K562 (cell line): ENCODE results near the gene BCAM. TPM values are rescaled to one million over a fixed set of nuclear protein-coding genes. Genes with fewer than 3 reads are reported as not detected.

Experiments
- CBFA2T3 ChIP-seq: fragments of 450-650 bp; IDR thresholded peaks from 2 replicates; pipeline ENCODE4 v1.6.1; 2017
- DMBX1 ChIP-seq: fragments of 250-450 bp; sonication (Bioruptor Pico); IDR thresholded peaks from 2 replicates; pipeline ENCODE4 v1.8.0; 2022; ENCODE audit warnings: inconsistent platforms, mild to moderate bottlenecking, moderate library complexity, borderline replicate concordance
- GTF2E2 ChIP-seq: fragments of 200-800 bp; sonication (Bioruptor generic); IDR thresholded peaks from 2 replicates; pipeline ENCODE4 v1.6.1; 2016; ENCODE audit warnings: missing genetic modification characterization, missing compliant biosample characterization
- IFI16 ChIP-seq: fragments of 250-450 bp; sonication (Bioruptor Pico); IDR thresholded peaks from 2 replicates; pipeline ENCODE4 v2.1.2; 2022; ENCODE audit warnings: mild to moderate bottlenecking, inconsistent platforms
- MAX ChIP-seq: sonication (generic); formaldehyde crosslinking; IDR thresholded peaks from 2 replicates; pipeline ENCODE4 v1.9.0; 2022; ENCODE audit warnings: mild to moderate bottlenecking, missing genetic modification reagents
- NFRKB ChIP-seq: fragments of 450-650 bp; IDR thresholded peaks from 2 replicates; pipeline ENCODE4 v1.6.1; 2016; ENCODE audit warnings: low read depth
- TEAD1 ChIP-seq, 2 experiments: fragments of 450-650 bp in 1 of 2; sonication (generic) in 1 of 2; formaldehyde crosslinking; IDR thresholded peaks; 2 replicates each; pipeline versions ENCODE4 v1.4.0 to v1.8.0; 2020 to 2022; ENCODE audit warnings: mild to moderate bottlenecking in 2 of 2, missing genetic modification reagents in 1 of 2
- TFAP4 ChIP-seq: sonication (generic); formaldehyde crosslinking; IDR thresholded peaks from 2 replicates; pipeline ENCODE4 v1.8.0; 2022; ENCODE audit warnings: missing genetic modification reagents, mild to moderate bottlenecking, moderate library complexity, borderline replicate concordance
- ZFP91 ChIP-seq: sonication (generic); formaldehyde crosslinking; IDR thresholded peaks from 2 replicates; pipeline ENCODE4 v1.8.0; 2022; ENCODE audit warnings: mild to moderate bottlenecking, missing genetic modification reagents
- ZNF507 ChIP-seq: conservative IDR thresholded peaks from 2 replicates; pipeline ENCODE4 v1.6.1; 2017; ENCODE audit warnings: missing genetic modification characterization, missing compliant biosample characterization
- ZSCAN29 ChIP-seq: fragments of 450-650 bp; IDR thresholded peaks from 2 replicates; pipeline ENCODE4 v1.6.1; 2017
- polyA plus RNA-seq, 8 experiments: library from polyadenylated mRNA; depleted of rRNA in 4 of 8; stranded (reverse) in 5 of 8; unstranded in 3 of 8; fragments of >200 nt; fragmentation: Nextera tagmentation in 2 of 8; fragmentation: Illumina TruSeq in 1 of 8; extraction: Ambion mirVana in 2 of 8; extraction: Trizol in 1 of 8; gene quantifications; 2 replicates each; pipeline versions ENCODE4 v1.2.1 to v1.2.3, GENCODE V29; 2011 to 2014; ENCODE audit warnings: inconsistent platforms in 1 of 8, missing spikeins in 1 of 8
- total RNA-seq, 7 experiments: library from RNA; depleted of rRNA in 6 of 7; stranded (reverse); fragments of >200 nt in 6 of 7; fragmentation: Illumina TruSeq in 2 of 7; extraction: Trizol in 2 of 7; gene quantifications; 2 replicates each; pipeline versions ENCODE4 v1.2.1 to v1.2.3, GENCODE V29; 2011 to 2021; ENCODE audit warnings: low replicate concordance in 1 of 7
- TF ChIP-seq, protein P1 (sequence below): sonication (generic); formaldehyde crosslinking; IDR thresholded peaks from 2 replicates; pipeline ENCODE4 v1.8.0; 2022; ENCODE audit warnings: mild to moderate bottlenecking, low read depth, missing genetic modification reagents
- TF ChIP-seq, protein P2 (sequence below), 2 experiments: fragments of 450-650 bp; IDR thresholded peaks; 2 replicates each; pipeline ENCODE4 v1.6.1; 2018; ENCODE audit warnings: mild to moderate bottlenecking in 2 of 2, low read depth in 1 of 2; ENCODE audit not compliant: partially characterized antibody in 2 of 2
- TF ChIP-seq, protein P3 (sequence below): fragments of 450-650 bp; IDR thresholded peaks from 2 replicates; pipeline ENCODE4 v1.6.1; 2016; ENCODE audit warnings: antibody characterized with exemption

BCAM gene
- total and polyA plus RNA-seq, 9 of the 15 experiments (the other 6 are each of a cell fraction or from before 2014, with no cell fraction given): 0.07 to 1.3 (median 0.33) TPM; not detected in 2

GRCh38 chr19:44848812-44849447, 40.0 kb downstream of the BCAM start (continued):
- TF ChIP-seq, protein P1, sequence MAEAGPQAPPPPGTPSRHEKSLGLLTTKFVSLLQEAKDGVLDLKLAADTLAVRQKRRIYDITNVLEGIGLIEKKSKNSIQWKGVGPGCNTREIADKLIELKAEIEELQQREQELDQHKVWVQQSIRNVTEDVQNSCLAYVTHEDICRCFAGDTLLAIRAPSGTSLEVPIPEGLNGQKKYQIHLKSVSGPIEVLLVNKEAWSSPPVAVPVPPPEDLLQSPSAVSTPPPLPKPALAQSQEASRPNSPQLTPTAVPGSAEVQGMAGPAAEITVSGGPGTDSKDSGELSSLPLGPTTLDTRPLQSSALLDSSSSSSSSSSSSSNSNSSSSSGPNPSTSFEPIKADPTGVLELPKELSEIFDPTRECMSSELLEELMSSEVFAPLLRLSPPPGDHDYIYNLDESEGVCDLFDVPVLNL: 0 out of 2 replicates have a peak, but pooled peaks have one; percentile 22
- TF ChIP-seq, protein P2, sequence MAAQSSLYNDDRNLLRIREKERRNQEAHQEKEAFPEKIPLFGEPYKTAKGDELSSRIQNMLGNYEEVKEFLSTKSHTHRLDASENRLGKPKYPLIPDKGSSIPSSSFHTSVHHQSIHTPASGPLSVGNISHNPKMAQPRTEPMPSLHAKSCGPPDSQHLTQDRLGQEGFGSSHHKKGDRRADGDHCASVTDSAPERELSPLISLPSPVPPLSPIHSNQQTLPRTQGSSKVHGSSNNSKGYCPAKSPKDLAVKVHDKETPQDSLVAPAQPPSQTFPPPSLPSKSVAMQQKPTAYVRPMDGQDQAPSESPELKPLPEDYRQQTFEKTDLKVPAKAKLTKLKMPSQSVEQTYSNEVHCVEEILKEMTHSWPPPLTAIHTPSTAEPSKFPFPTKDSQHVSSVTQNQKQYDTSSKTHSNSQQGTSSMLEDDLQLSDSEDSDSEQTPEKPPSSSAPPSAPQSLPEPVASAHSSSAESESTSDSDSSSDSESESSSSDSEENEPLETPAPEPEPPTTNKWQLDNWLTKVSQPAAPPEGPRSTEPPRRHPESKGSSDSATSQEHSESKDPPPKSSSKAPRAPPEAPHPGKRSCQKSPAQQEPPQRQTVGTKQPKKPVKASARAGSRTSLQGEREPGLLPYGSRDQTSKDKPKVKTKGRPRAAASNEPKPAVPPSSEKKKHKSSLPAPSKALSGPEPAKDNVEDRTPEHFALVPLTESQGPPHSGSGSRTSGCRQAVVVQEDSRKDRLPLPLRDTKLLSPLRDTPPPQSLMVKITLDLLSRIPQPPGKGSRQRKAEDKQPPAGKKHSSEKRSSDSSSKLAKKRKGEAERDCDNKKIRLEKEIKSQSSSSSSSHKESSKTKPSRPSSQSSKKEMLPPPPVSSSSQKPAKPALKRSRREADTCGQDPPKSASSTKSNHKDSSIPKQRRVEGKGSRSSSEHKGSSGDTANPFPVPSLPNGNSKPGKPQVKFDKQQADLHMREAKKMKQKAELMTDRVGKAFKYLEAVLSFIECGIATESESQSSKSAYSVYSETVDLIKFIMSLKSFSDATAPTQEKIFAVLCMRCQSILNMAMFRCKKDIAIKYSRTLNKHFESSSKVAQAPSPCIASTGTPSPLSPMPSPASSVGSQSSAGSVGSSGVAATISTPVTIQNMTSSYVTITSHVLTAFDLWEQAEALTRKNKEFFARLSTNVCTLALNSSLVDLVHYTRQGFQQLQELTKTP (IDR thresholded peaks at IDR 0.05; ENCODE audit: low read depth in 1 of 2, partially characterized antibody in 2 of 2): peak in 1 of 2 experiments; percentile 11
- 0 out of 2 replicates have a peak, but pooled peaks have one; percentile 26 for TF ChIP-seq ZSCAN29
- 0 out of 2 replicates have a peak, but pooled peaks have one; percentile 64 for TF ChIP-seq NFRKB
- peak; percentile 9; the same call in 1 of the 2 replicates for TF ChIP-seq MAX (CRISPR knock-in tag)
- TF ChIP-seq GTF2E2 (tag): 0 out of 2 replicates have a peak, but pooled peaks have one; percentile 15
- no peak for TF ChIP-seq ZNF507
- TF ChIP-seq DMBX1 (CRISPR knock-in tag): no peak
- no peak for TF ChIP-seq IFI16 (CRISPR knock-in tag)
- peak; percentile 27; the same call in 1 of the 2 replicates for TF ChIP-seq CBFA2T3
- TF ChIP-seq TFAP4 (CRISPR knock-in tag): 0 out of 2 replicates have a peak, but pooled peaks have one; percentile 49
- TF ChIP-seq, protein P3, sequence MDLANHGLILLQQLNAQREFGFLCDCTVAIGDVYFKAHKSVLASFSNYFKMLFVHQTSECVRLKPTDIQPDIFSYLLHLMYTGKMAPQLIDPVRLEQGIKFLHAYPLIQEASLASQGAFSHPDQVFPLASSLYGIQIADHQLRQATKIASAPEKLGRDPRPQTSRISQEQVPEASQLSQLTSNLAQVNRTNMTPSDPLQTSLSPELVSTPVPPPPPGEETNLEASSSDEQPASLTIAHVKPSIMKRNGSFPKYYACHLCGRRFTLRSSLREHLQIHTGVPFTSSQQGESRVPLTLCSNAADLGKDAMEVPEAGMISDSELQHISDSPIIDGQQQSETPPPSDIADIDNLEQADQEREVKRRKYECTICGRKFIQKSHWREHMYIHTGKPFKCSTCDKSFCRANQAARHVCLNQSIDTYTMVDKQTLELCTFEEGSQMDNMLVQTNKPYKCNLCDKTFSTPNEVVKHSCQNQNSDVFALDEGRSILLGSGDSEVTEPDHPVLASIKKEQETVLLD: 0 out of 2 replicates have a peak, but pooled peaks have one; percentile 16
- no peak for TF ChIP-seq ZFP91 (CRISPR knock-in tag)
- TF ChIP-seq TEAD1 (CRISPR knock-in tag; IDR thresholded peaks at IDR 0.05): 0 out of 4 replicates have a peak, but pooled peaks of 1 of the 2 experiments have one; percentile 33
